Amniotic stem cell (primary cell): Measurements from ENCODE around the gene PRMT5.
"Not testable (repeated sequence)": the region's sequence is repeated elsewhere in the genome, so short reads cannot be mapped to it uniquely, and the experiment has no call there.

Experiments used
- DNase-seq: peaks from one replicate; lab custom pipeline; 2025; lab: John Stamatoyannopoulos, UW

Gene PRMT5

DNA sequence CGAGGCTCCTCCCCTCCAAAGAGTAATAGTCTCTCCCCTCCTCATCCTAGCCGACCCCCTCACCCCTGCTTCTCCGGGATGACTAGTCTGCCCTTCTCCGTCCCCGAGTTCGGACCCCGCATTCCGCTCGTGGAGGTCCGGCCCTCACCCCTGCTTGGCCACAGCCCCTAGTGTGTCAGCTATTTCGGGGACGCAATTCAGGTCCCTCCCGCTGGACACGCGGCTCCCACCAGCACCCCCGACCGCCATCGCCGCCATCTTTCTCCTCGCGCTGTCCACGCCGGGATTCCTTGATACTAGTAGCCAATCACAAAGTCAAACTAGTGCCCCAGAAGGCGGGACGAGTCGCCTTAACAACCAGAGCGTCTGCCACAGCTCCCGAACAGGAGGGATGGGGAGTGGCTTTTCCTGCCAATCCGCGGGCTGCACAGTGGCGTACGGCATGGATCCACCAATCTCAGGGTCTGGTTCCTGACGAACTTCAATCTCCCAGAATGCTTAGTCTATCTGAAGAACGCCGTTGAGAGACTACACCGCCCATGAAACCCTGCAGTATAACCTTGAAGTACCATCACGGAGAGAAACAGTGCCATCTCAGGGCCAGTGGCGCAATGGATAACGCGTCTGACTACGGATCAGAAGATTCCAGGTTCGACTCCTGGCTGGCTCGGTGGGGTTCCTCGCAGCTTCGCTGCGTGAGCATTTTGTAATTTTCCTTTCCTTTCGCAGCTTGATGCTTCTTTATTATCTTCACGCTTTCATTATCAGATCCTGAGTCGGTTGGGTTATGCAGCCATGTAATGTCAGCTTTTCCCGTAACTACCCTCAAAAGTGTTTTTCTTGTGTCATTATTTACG, at the start of gene PRMT5:
TSS of gene PRMT5 (minus strand) at position 273 of the 857 bp plus-strand sequence. CDS start at position 258, 15 bp downstream.
- DNase-seq: peak; percentile 98

DNA sequence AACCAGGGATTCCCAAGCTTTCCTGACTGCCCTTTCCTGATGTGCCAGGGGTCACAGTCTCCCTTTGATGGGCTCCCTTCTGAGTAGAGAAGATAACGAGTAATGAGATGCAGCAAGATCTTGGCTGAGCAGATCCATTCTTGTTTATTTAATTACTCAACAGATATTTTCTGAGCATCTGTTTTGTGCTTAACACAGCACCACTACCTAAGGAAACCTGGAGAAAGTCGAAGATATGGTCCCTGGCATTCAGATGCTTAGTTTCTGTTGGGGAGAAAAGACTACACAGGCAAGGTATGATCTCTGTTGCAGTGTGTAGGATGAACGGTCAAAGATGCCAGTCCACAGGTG, 49.3 kb upstream of the PRMT5 start:
- DNase-seq: no peak

GRCh38 chr14:22977684-22978486, 48.7 kb upstream of the PRMT5 start:
- peak; percentile 64 for DNase-seq

DNA sequence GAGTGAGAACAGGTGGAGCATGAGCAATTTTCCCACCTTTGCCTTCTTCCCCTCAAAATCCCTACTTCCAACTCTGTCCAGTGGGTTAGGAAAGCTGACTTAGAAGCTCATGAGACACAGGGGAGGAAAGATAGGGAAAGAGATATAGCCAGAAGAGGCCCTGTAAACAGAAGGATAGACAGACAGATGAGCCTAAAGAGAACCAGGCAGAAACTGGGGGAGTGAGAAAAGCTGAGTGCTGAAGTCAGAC, 48.2 kb upstream of the PRMT5 start:
- DNase-seq: no peak

DNA sequence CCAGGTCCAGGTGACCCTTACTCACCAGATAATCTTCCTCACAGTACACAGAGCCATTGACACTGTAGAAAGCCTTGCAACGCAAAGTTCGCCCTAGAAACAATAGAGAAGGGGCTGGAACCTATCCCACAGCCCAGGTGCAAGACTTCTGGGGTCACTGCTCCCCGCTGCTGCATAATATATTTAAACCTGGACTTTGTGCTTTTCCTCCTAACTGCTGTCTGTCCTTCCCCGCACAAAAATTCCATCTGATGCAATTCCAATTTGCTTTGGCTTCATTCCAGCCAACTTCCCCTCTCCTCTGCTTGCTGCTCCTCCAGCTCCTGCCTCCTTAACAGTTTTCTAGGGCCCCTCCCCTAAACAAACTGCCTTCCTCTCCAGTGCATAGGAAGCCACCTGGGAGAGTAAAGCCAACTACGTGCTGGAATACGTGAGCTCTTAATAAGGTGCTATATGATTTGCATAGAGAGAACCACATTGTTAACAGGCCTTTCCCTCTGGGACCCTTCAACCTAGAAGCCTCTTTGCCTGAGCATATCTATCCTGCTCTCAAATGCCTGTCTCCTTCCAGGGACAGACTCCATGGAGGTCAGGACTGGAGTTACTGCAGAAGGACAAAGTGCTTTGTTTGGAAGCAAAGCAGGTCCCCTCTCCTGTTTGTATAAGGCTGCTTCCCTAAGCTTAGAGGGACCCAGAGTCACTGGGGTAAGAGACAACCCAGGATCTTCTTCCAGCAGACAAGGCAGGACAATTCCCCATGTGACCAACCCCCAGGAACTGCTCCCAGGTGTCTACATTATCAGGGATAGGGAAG, 47.7 kb upstream of the PRMT5 start:
- no peak for DNase-seq

DNA sequence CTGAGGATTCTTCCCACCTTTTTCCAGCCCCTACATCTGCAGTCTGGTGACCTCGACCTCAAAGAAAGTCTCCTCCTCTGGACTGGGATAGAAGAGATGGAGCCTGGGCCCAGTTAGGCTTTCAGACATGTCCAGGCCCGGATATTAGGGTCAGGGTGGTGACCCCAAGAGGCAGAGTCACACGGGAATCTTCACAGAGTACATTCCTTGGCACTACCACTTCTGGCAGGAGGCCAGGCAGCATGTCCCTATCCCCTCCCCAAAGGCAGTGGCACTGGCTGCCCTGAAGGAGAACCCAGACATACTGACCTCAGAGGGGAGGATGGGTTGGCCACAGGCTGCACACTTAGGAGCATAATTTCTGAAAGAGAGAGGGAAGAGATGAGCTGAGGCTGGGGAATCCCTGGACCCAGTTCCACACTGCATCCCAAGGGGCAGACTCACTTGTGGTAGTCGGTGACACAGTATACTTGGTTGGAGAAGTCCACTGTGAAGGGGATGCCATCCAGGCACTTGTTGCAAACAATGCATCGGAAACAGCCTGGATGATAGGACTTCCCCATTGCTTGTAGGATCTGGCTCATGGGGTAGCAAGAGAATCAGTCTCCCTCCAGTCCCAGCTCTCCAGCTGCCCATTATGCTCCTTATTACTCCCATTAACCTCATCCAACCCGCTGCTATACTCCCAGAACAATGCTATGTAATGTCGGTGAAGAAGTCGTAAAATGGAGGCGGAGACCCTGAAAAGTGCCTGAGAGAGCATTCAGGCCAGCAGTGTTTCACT, 45.5 kb upstream of the PRMT5 start:
- DNase-seq: no peak

DNA sequence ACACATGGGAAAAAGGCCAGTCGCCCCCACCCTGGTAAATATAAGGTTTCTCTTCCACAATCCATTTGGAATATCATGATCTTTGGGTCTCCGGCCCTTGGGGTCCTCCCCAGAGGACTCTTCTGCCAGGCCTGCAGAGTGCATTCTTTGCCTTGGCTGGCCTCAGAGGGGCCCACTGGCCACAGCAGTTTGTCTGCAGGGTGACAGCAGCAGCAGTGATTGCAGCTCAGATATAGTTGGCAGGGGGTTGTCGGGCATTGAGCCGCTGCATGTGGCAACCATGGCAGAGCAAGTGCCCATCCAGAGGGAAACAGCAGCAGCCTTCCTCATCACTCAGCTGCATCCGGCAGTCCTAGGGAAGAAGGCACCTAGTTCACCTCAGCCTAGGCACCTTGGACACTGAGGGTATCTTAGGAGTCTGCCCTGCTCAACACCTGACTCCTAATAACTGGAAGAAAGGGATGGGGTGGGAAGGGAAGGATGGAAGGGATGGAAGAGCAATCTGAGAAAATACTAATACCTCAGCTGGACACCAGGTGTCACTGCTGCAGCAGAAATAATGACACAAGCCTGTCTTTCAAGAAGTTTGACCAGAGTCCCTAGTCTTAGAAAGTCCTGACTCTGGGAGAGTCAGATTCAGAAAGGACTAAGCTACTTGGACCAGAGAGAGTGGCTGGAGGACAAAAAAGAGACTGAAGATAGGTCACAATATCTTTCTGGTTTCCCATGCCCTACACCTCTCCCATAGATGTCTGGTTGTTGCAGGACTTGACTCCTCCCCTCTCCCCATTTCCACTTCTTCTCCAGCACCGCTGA, 44.2 kb upstream of the PRMT5 start:
- no peak for DNase-seq

- no peak for DNase-seq
Observed at GRCh38 chr14:22972313-22972930, 43.2 kb upstream of the PRMT5 start.

DNA sequence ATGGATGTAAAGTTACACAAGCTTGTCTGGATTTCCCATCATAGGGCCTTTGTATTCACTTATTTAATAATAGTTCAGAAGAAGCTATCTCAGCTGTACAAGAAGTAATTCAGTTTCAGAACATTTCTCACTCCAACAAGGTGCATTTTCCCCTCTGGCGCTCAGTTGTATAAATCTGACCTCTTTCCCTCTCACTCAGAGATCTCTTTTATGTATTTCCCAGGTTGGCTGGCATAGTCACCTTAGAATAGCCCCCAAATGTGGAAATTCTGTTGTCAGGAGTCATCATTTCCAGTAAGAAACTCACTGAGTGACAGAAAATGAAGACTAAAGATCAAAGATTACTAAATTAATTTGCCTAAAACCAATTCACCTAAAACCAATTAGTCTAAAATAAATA, 42.0 kb upstream of the PRMT5 start:
- DNase-seq: no peak

DNA sequence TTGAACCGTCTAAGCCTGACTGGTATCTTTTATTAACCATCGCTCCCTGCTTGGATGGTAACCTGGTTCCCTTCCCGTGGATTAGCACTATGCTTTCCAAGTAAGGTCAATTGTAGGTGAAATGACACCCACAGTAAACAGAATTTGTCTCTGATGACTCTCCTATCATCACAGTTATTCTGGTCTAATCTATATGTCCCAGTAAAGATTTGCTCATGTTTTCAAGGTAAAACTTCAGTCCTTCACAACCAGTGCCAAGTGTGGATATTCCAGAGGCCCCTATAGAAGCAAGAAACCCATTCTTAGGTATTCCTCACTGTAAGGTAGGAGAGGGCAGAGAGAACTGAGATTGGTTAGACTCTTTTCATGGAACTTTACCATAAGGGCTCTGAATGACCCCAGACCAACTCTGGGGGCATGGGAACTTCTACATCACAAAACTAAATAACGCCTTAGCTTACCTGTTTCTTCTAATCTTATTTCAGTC, 37.6 kb upstream of the PRMT5 start:
- DNase-seq: no peak

GRCh38 chr14:22965916-22966782, 37.0 kb upstream of the PRMT5 start:
- DNase-seq: not testable (repeated sequence)

- no peak for DNase-seq
Observed at GRCh38 chr14:22962061-22962676, 33.0 kb upstream of the PRMT5 start.

DNA sequence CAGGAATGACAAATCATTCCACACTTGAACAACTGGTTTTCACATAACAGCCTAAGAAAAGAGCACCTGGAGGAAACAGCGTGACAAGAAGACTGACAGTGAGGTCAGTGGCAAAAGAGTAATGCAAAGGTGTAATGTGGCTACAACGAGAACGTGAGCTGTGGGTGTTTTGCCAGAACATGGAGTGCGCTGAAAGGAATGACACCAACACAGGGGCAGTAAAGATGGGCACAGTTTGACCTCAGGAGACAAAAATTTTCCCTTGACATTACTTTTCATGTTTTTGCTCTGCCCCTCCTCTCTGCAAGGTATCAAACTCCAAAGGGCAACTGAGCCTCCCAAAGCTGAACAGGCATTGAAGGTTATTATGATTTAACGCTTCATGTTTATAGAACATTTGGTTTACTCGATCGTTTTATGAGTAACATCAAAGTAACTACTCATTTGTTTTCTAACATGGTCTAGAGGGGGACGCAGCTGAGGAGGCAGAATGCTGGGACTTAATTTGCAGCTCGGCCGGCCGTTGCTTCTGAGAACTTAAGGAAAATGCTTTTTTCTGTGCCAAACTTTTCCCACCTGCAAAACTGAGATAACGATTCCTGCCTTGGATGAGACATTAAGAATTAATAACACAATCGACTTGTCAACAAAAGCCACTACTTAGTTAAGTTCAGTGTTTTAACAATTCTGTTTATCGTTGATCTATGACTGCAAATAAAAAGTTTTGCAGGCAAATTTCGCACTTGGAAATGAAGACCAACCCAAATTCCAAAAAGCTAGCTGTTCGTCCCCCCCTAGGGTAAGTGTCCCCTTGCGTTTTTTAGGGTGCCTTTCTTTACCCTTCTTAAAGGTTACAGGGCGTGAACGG, 26.8 kb upstream of the PRMT5 start:
- DNase-seq: no peak

DNA sequence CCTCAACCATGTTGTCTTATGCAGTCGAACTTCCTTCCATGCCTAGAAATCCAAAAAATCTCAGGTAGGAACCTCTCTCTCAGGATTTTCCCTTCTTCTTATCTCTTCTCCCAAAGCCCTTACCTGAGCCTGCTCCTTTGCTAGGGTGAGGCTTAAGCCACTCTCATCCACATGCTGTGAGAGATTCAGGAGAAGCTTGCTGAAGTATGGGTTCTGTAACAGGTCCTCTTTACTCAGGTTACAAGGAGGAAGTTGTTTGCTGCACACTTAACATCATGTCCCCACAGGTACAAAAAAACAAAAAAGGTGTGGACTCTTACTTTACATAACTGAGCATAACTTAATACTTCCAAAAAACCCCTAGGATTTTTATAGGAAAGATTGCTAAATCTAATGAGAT, 23.2 kb upstream of the PRMT5 start:
- DNase-seq: no peak

GRCh38 chr14:22951795-22952194, 22.6 kb upstream of the PRMT5 start:
- DNase-seq: not testable (repeated sequence)

GRCh38 chr14:22945642-22946041, 16.5 kb upstream of the PRMT5 start:
- no peak for DNase-seq

DNA sequence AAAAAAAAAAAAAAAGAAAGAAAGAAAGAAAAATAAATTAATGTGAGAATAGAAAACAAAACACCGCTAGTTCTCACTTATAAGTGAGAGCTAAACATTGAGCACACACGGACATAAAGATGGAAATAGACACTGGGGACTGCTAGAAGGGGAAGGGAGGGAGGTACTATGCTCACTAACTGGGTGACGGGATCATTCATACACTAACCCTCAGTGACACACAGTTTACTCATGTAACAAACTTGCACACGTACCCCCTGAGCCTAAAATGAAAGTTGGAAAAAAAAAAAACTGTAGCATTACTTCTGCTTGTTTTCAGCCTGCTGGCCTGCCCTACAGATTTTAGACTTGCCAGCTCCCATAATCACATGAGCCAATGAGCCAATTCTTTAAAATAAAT, 10.5 kb upstream of the PRMT5 start:
- no peak for DNase-seq

DNA sequence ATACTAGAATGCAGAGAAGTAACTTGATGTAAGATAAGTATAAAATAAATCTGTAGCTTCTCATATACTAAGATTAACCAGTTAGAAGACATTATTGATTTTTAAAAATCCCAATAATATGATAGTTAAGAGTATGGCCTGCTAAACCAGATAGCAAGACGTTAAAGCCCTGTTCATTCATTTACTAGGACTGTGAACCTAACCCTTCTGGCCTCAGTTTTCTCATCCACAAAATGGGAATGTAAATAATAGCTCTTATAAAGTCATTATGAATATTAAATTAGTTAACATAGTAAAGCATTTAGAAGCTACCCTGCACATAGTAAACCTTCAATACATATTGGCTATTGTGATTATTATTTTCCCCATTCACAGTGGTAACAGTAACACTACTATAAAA, 6.0 kb upstream of the PRMT5 start:
- DNase-seq: no peak
